HepG2 (cell line): Measurements from ENCODE around the gene GLT1D1. TPM values are rescaled to one million over a fixed set of nuclear protein-coding genes. Genes with fewer than 3 reads are reported as not detected.

Experiments used
- DPF2 ChIP-seq: sonication (generic); formaldehyde crosslinking; IDR thresholded peaks from 2 replicates; pipeline ENCODE4 v1.4.0; 2020; ENCODE audit warnings: mild to moderate bottlenecking, low read depth, missing genetic modification reagents, borderline replicate concordance
- ELF4 ChIP-seq: sonication (generic); formaldehyde crosslinking; IDR thresholded peaks from 2 replicates; pipeline ENCODE4 v1.5.0; 2020; ENCODE audit warnings: missing genetic modification reagents, mild to moderate bottlenecking, moderate library complexity, borderline replicate concordance
- EP300 ChIP-seq, 3 experiments: sonication (generic) in 1 of 3; formaldehyde crosslinking in 1 of 3; IDR thresholded peaks; 2 replicates each; pipeline versions ENCODE4 v1.5.1 to v1.6.1; 2011 to 2020; ENCODE audit warnings: low read depth in 2 of 3, low read length in 2 of 3, borderline replicate concordance in 1 of 3, improper control_type of control experiment in 1 of 3, mild to moderate bottlenecking in 1 of 3, missing genetic modification reagents in 1 of 3, moderate library complexity in 1 of 3
- HMGA1 ChIP-seq: sonication (generic); formaldehyde crosslinking; conservative IDR thresholded peaks from 2 replicates; pipeline ENCODE4 v1.4.0; 2020; ENCODE audit warnings: missing genetic modification reagents
- HNRNPUL1 ChIP-seq: fragments of 200-400 bp; formaldehyde crosslinking; IDR thresholded peaks from 2 replicates; pipeline ENCODE4 v1.6.1; 2017; ENCODE audit warnings: low read depth, mild to moderate bottlenecking, low read length, moderate library complexity
- HOXD1 ChIP-seq: sonication (generic); formaldehyde crosslinking; IDR thresholded peaks from 2 replicates; pipeline ENCODE4 v1.5.0; 2020; ENCODE audit warnings: missing genetic modification reagents
- MEIS1 ChIP-seq: sonication (generic); formaldehyde crosslinking; IDR thresholded peaks from 2 replicates; pipeline ENCODE4 v1.9.0; 2021; ENCODE audit warnings: mild to moderate bottlenecking, missing genetic modification reagents, moderate library complexity, borderline replicate concordance
- SUZ12 ChIP-seq: fragments of 150-350 bp; IDR thresholded peaks from 2 replicates; pipeline ENCODE4 v1.6.1; 2014; ENCODE audit warnings: low read depth, low read length
- TBX3 ChIP-seq: fragments of 450-650 bp; IDR thresholded peaks from 2 replicates; pipeline ENCODE4 v1.6.1; 2017; ENCODE audit warnings: antibody characterized with exemption, mild to moderate bottlenecking, inconsistent platforms, borderline replicate concordance
- ZBTB10 ChIP-seq: sonication (generic); formaldehyde crosslinking; IDR thresholded peaks from 2 replicates; pipeline ENCODE4 v1.4.0; 2020; ENCODE audit warnings: missing genetic modification reagents, borderline replicate concordance
- ZNF124 ChIP-seq: sonication (generic); formaldehyde crosslinking; IDR thresholded peaks from 2 replicates; pipeline ENCODE4 v1.4.0; 2020; ENCODE audit warnings: missing genetic modification reagents
- ZNF446 ChIP-seq: sonication (generic); formaldehyde crosslinking; IDR thresholded peaks from 2 replicates; pipeline ENCODE4 v1.5.0; 2020; ENCODE audit warnings: mild to moderate bottlenecking, missing genetic modification reagents
- polyA plus RNA-seq, 8 experiments: library from polyadenylated mRNA; depleted of rRNA in 3 of 8; stranded (reverse) in 7 of 8; unstranded in 1 of 8; fragments of >200 nt; fragmentation: Illumina TruSeq in 4 of 8; extraction: Trizol in 4 of 8; gene quantifications; 2 replicates each; pipeline versions ENCODE4 v1.2.1 to v1.2.3, GENCODE V29; 2011 to 2016; ENCODE audit warnings: low read depth in 4 of 8, missing spikeins in 1 of 8, mixed read lengths in 1 of 8; ENCODE audit not compliant: insufficient read depth in 1 of 8
- total RNA-seq, 5 experiments: library from RNA; depleted of rRNA; stranded (reverse); fragments of >200 nt; fragmentation: Illumina TruSeq; extraction: Trizol; gene quantifications; 2 replicates each; pipeline ENCODE4 v1.2.3, GENCODE V29; 2016; ENCODE audit warnings: low read depth in 1 of 5
- TF ChIP-seq, protein P1 (sequence below), 2 experiments: sonication (generic) in 1 of 2; formaldehyde crosslinking in 1 of 2; IDR thresholded peaks; 2 replicates each; pipeline versions ENCODE4 v1.4.0 to v1.6.1; 2016 to 2020; ENCODE audit warnings: borderline replicate concordance in 1 of 2, low read depth in 1 of 2, mild to moderate bottlenecking in 1 of 2, missing genetic modification reagents in 1 of 2
- TF ChIP-seq, protein P2 (sequence below): sonication (generic); formaldehyde crosslinking; IDR thresholded peaks from 2 replicates; pipeline ENCODE4 v1.4.0; 2020; ENCODE audit warnings: mild to moderate bottlenecking, missing genetic modification reagents

The GLT1D1 gene
- total and polyA plus RNA-seq, 2 of the 13 experiments (the other 11 are each of a cell fraction or from before 2014, with no cell fraction given) = 0.09 to 0.17 TPM

GRCh38 chr12:128823916-128824839 is 29.1 kb upstream of the GLT1D1 start, which contains the start of gene SLC15A4 (continued):
- peak in 1 of 2 experiments; percentile 18; a peak in 1 of 4 replicates for TF ChIP-seq EP300 (IDR thresholded peaks at IDR 0.05; ENCODE audit: low read depth in 2 of 2, low read length in 2 of 2)
- no peak for TF ChIP-seq EP300 (CRISPR knock-in tag; IDR thresholded peaks at IDR 0.05; ENCODE audit: borderline replicate concordance)
- TF ChIP-seq HOXD1 = no peak
- TF ChIP-seq, protein P1, sequence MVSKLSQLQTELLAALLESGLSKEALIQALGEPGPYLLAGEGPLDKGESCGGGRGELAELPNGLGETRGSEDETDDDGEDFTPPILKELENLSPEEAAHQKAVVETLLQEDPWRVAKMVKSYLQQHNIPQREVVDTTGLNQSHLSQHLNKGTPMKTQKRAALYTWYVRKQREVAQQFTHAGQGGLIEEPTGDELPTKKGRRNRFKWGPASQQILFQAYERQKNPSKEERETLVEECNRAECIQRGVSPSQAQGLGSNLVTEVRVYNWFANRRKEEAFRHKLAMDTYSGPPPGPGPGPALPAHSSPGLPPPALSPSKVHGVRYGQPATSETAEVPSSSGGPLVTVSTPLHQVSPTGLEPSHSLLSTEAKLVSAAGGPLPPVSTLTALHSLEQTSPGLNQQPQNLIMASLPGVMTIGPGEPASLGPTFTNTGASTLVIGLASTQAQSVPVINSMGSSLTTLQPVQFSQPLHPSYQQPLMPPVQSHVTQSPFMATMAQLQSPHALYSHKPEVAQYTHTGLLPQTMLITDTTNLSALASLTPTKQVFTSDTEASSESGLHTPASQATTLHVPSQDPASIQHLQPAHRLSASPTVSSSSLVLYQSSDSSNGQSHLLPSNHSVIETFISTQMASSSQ (IDR thresholded peaks at IDR 0.05; ENCODE audit: low read depth) = no peak
- TF ChIP-seq, protein P1 (CRISPR knock-in tag; IDR thresholded peaks at IDR 0.05; ENCODE audit: borderline replicate concordance) = no peak; the same call in 1 of the 2 replicates
- TF ChIP-seq ELF4 = no peak
- TF ChIP-seq ZNF124 (CRISPR knock-in tag) = no peak
- TF ChIP-seq HNRNPUL1 = no peak
- TF ChIP-seq, protein P2, sequence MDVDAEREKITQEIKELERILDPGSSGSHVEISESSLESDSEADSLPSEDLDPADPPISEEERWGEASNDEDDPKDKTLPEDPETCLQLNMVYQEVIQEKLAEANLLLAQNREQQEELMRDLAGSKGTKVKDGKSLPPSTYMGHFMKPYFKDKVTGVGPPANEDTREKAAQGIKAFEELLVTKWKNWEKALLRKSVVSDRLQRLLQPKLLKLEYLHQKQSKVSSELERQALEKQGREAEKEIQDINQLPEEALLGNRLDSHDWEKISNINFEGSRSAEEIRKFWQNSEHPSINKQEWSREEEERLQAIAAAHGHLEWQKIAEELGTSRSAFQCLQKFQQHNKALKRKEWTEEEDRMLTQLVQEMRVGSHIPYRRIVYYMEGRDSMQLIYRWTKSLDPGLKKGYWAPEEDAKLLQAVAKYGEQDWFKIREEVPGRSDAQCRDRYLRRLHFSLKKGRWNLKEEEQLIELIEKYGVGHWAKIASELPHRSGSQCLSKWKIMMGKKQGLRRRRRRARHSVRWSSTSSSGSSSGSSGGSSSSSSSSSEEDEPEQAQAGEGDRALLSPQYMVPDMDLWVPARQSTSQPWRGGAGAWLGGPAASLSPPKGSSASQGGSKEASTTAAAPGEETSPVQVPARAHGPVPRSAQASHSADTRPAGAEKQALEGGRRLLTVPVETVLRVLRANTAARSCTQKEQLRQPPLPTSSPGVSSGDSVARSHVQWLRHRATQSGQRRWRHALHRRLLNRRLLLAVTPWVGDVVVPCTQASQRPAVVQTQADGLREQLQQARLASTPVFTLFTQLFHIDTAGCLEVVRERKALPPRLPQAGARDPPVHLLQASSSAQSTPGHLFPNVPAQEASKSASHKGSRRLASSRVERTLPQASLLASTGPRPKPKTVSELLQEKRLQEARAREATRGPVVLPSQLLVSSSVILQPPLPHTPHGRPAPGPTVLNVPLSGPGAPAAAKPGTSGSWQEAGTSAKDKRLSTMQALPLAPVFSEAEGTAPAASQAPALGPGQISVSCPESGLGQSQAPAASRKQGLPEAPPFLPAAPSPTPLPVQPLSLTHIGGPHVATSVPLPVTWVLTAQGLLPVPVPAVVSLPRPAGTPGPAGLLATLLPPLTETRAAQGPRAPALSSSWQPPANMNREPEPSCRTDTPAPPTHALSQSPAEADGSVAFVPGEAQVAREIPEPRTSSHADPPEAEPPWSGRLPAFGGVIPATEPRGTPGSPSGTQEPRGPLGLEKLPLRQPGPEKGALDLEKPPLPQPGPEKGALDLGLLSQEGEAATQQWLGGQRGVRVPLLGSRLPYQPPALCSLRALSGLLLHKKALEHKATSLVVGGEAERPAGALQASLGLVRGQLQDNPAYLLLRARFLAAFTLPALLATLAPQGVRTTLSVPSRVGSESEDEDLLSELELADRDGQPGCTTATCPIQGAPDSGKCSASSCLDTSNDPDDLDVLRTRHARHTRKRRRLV (CRISPR knock-in tag) = peak; percentile 68; the same call in 1 of the 2 replicates
- TF ChIP-seq ZBTB10 (CRISPR knock-in tag) = no peak
- no peak for TF ChIP-seq TBX3
- no peak for TF ChIP-seq DPF2 (CRISPR knock-in tag)
- TF ChIP-seq HMGA1 (CRISPR knock-in tag) = no peak
- no peak for TF ChIP-seq SUZ12
- 0 out of 2 replicates have a peak, but pooled peaks have one; percentile 52 for TF ChIP-seq MEIS1 (CRISPR knock-in tag)
- TF ChIP-seq ZNF446 (CRISPR knock-in tag) = peak; percentile 76; the same call in 1 of the 2 replicates
